ENCODE data around the gene GLI1. TPM values are rescaled to one million over a fixed set of nuclear protein-coding genes. Genes with fewer than 3 reads are reported as not detected.

GLI1 gene
- total RNA-seq, 1 donor from 2014 or later, result 1.5 TPM

DNA sequence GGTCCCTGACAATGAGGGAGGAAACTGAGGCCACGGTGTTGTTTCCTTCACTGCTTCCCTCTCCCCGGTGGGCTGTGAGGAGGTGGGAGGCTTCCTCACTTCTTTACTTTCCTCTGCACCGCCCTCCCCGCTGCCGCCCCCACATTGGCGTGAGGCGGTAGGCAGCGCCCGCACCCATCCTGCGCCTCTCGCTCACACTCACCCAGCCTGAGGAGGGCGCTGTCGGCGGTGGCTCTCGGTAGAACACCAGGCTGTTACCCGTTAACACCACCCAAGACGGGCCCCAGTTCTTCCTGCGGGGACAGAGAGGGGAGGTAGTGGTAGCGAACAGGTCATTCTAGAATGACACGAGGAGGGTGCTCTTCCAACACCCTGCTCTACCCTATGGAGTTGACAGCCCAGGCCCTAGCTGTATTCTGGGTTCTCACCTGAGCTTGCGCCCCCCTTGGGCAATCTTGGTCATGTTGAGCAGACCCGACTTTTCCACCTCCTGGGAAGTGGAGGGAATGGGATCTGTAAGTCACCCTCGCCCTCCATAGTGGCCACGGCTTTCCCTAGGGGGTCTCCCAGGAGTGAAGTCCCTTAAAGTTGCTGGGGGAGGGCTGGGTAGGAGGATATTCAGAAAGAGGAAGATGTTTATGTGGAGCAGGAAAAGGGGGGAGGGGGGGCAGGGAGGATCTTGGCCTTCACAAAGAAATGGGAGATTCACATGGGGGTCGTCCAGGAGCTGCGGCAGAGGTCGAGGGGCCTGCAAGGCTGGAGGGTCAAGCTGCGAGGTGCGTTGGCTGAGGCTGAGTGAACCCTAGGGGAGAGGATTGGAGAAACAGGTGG lies 16.8 kb downstream of the GLI1 start:
- intact Hi-C loops (cut with micrococcal nuclease), result loop anchor here (1.0 to 5.0 kb wide), 6 partner anchors 14 to 844 kb away; partner anchors contain the start of genes BAZ2A, CTDSP2, OS9 and PIP4K2C
- no peaks in the 10 kb centered on the region for H3K9me3 Mint-ChIP-seq
- peak overlapping the region; percentile 97 for H3K27ac Mint-ChIP-seq
- no peaks in the 10 kb centered on the region for H3K27me3 Mint-ChIP-seq (ENCODE audit: insufficient read depth)
- peaks cover 47% of the 10 kb centered on the region for H3K36me3 Mint-ChIP-seq (ENCODE audit: low read depth)
- DNase-seq (ENCODE audit: low spot score), result peak; percentile 67
- peaks cover 54% of the 10 kb centered on the region for H3K4me1 Mint-ChIP-seq (ENCODE audit: low read depth)
- H3K4me3 Mint-ChIP-seq, result peak overlapping the region; percentile 93

GRCh38 chr12:57476993-57477709 lies 17.6 kb downstream of the GLI1 start:
- Mint-ChIP-seq H3K9me3 (no peaks in the 10 kb centered on the region), H3K4me1 (ENCODE audit: low read depth) (peaks cover 54% of the 10 kb centered on the region), H3K4me3 (peak overlapping the region; percentile 93), H3K27ac (peak overlapping the region; percentile 97), H3K36me3 (ENCODE audit: low read depth) (peaks cover 44% of the 10 kb centered on the region), H3K27me3 (ENCODE audit: insufficient read depth) (no peaks in the 10 kb centered on the region)
- DNase-seq (ENCODE audit: low spot score), result no peak
- intact Hi-C loops (cut with micrococcal nuclease), result loop anchor here (1.0 to 5.0 kb wide), 6 partner anchors 15 to 845 kb away; partner anchors contain the start of genes BAZ2A, CTDSP2, OS9 and PIP4K2C

DNA sequence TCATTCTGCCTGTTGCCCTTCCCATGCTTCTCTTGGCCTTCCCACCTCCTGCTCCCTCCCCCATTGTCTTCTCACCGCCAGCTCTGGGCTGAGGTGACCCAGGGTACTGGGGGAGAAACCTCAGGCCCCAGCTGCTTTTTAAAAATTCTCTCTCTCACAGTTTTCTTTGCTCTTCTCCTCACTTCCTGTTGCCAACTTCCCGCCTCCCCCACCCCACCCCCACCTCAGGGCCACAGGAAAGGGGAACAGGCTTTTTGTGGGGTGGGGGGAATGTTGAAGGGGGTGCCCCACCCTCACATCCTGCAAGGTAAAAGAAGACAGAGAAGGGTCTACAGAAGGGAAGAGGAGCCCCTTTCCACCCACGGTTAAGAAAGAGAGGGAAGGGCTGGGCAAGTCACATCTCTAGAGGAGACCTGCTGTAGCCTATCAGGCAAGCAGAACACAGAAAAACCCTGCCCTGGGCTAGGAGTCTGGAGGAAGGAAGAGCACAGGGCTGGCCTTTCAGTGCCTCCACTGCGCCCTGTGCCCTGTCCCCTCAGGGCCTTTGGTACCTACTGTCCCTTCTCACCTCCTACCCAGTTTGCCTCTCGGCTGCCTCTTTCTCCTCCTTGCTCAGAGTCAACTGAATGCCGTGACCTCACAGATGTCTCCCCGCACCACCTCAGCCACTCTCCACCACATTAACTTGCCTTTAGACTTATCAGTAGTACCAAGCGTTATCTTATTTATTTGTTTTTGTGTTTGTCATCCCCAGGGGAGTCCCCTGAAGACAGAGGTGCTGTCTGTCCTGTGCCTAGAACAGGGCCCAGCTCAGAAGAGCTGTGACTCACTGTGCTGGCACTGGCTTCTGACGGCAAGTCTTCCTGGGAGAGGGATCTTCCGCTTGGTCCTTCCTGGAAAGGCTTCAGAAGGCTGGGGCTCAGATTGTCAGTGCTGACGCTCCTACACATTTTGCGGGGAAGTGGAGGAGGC lies 18.4 kb downstream of the GLI1 start:
- Mint-ChIP-seq H3K27me3 (ENCODE audit: insufficient read depth) (no peaks in the 10 kb centered on the region), H3K9me3 (no peaks in the 10 kb centered on the region), H3K4me1 (ENCODE audit: low read depth) (peaks cover 54% of the 10 kb centered on the region), H3K36me3 (ENCODE audit: low read depth) (peaks cover 36% of the 10 kb centered on the region), H3K27ac (peak overlapping the region; percentile 97), H3K4me3 (peak overlapping the region; percentile 93)
- intact Hi-C loops (cut with micrococcal nuclease), result loop anchor here (1.0 to 5.0 kb wide), 7 partner anchors 9 to 846 kb away; partner anchors contain the start of genes BAZ2A, CTDSP2, NEMP1 and OS9
- DNase-seq (ENCODE audit: low spot score), result peak; percentile 46

GRCh38 chr12:57479043-57479375 lies 19.4 kb downstream of the GLI1 start:
- Mint-ChIP-seq H3K4me1 (ENCODE audit: low read depth) (peaks cover 46% of the 10 kb centered on the region), H3K9me3 (no peaks in the 10 kb centered on the region), H3K27ac (peak overlapping the region; percentile 97), H3K36me3 (ENCODE audit: low read depth) (peaks cover 30% of the 10 kb centered on the region), H3K4me3 (peak overlapping the region; percentile 93), H3K27me3 (ENCODE audit: insufficient read depth) (no peaks in the 10 kb centered on the region)
- DNase-seq (ENCODE audit: low spot score), result no peak
- intact Hi-C loops (cut with micrococcal nuclease), result loop anchor here (1.0 to 5.0 kb wide), 7 partner anchors 41 to 847 kb away; partner anchors contain the start of genes BAZ2A, CTDSP2, DDIT3 and NEMP1

DNA sequence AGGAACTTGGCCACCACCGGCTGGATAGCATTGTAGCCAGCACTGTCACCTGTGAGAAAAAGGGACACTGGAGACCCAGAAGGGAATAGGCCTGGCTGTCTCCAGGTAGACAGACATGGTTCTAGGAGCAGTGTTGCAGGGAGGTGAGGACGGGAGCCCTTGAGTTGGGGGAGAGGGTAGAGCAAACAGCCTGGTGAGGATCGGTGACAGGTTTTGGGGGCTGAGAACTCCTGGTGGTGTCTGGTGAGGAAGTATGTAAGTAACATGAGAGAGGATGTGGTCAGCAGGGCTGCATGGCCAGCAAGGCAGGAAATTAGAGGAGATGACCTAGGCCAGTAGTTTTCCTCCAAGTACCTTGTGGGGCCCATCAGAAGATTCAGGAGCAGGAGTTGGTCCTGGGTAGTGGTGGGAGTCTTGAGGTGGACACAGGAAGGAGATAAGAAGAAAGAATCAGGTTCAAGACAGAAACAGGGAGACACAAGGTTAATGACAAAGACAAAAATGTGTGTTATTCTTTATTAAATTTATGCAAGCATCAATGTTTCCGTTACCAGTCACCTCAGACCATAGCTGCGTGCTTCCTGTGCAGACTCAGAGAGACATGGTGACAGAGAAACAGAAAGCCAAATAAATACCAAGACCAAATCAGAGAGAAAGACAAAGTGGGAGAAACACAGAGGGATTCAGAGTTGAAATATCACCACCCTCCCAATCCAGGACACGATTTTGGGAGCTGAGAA lies 20.0 kb downstream of the GLI1 start, which contains the start of gene ARHGAP9:
Gene ARHGAP9, minus strand, starts transcription at position 491 of the 740 bp plus-strand sequence. Its CDS starts 460 bp downstream, at position 31.
- H3K27me3 Mint-ChIP-seq (ENCODE audit: insufficient read depth), result no peaks in the 10 kb centered on the region
- peak within 1 kb of the TSS; percentile 93 for H3K4me3 Mint-ChIP-seq
- peaks cover 41% of the 10 kb centered on the region for H3K4me1 Mint-ChIP-seq (ENCODE audit: low read depth)
- H3K9me3 Mint-ChIP-seq, result no peaks in the 10 kb centered on the region
- peaks cover 25% of the 10 kb centered on the region for H3K36me3 Mint-ChIP-seq (ENCODE audit: low read depth)
- intact Hi-C loops (cut with micrococcal nuclease), result loop anchor here (1.0 to 5.0 kb wide), 7 partner anchors 41 to 847 kb away; partner anchors contain the start of genes BAZ2A, CTDSP2, DDIT3 and NEMP1
- peak; percentile 50 for DNase-seq (ENCODE audit: low spot score)
- H3K27ac Mint-ChIP-seq, result peak within 1 kb of the TSS; percentile 97

- H3K4me3 Mint-ChIP-seq, result no peak overlapping the region
- H3K27ac Mint-ChIP-seq, result peak overlapping the region; percentile 32
- no peaks in the 10 kb centered on the region for H3K27me3 Mint-ChIP-seq (ENCODE audit: insufficient read depth)
- no peaks in the 10 kb centered on the region for H3K9me3 Mint-ChIP-seq
- peaks cover 14% of the 10 kb centered on the region for H3K36me3 Mint-ChIP-seq (ENCODE audit: low read depth)
- DNase-seq (ENCODE audit: low spot score), result no peak
- H3K4me1 Mint-ChIP-seq (ENCODE audit: low read depth), result peaks cover 37% of the 10 kb centered on the region
- intact Hi-C loops (cut with micrococcal nuclease), result no loop called here
These were observed 22.1 kb downstream of the GLI1 start for GRCh38 chr12:57481671-57482070.

DNA sequence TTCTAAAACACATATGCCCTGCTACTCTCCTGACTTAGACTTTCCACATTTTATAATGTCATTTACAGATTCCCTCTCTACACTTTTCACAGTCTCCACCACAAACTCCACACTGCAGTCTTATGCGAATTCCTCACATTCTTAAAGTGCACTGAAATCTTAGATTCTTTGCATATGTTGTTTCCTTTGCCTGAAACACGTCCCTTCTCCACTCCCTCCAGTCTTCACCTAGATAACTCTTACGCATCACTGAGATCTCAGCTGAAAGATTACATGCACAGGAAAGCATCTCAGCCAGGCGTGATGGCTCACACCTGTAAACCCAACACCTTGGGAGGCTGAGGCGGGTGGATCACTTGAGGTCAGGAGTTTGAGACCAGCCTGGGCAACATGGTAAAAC lies 23.9 kb downstream of the GLI1 start:
- Mint-ChIP-seq H3K27ac (peak overlapping the region; percentile 3), H3K9me3 (no peaks in the 10 kb centered on the region), H3K36me3 (ENCODE audit: low read depth) (peaks cover 13% of the 10 kb centered on the region), H3K27me3 (ENCODE audit: insufficient read depth) (no peaks in the 10 kb centered on the region), H3K4me3 (no peak overlapping the region), H3K4me1 (ENCODE audit: low read depth) (peaks cover 37% of the 10 kb centered on the region)
- intact Hi-C loops (cut with micrococcal nuclease), result no loop called here
- DNase-seq (ENCODE audit: low spot score), result no peak

- Mint-ChIP-seq H3K4me1 (ENCODE audit: low read depth) (peaks cover 32% of the 10 kb centered on the region), H3K4me3 (no peak overlapping the region), H3K27ac (no peak overlapping the region), H3K27me3 (ENCODE audit: insufficient read depth) (no peaks in the 10 kb centered on the region), H3K36me3 (ENCODE audit: low read depth) (peaks cover 22% of the 10 kb centered on the region), H3K9me3 (no peaks in the 10 kb centered on the region)
- intact Hi-C loops (cut with micrococcal nuclease), result no loop called here
- DNase-seq (ENCODE audit: low spot score), result no peak
These were observed 26.1 kb downstream of the GLI1 start for GRCh38 chr12:57485695-57486094.

- no peak for DNase-seq (ENCODE audit: low spot score)
- H3K27ac Mint-ChIP-seq, result no peak overlapping the region
- H3K4me3 Mint-ChIP-seq, result peak overlapping the region; percentile 97
- H3K27me3 Mint-ChIP-seq (ENCODE audit: insufficient read depth), result no peaks in the 10 kb centered on the region
- intact Hi-C loops (cut with micrococcal nuclease), result loop anchor here (1.0 kb wide), 3 partner anchors 9 to 60 kb away; partner anchors contain the start of genes DCTN2 and GLI1
- H3K4me1 Mint-ChIP-seq (ENCODE audit: low read depth), result peaks cover 33% of the 10 kb centered on the region
- H3K9me3 Mint-ChIP-seq, result no peaks in the 10 kb centered on the region
- H3K36me3 Mint-ChIP-seq (ENCODE audit: low read depth), result peaks cover 31% of the 10 kb centered on the region
These were observed 27.5 kb downstream of the GLI1 start for GRCh38 chr12:57487055-57487596.

GRCh38 chr12:57487597-57488401 lies 28.2 kb downstream of the GLI1 start, which contains the start of gene MARS1:
MARS1 (plus strand) TSS chr12:57488068; CDS start chr12:57488091, 23 bp downstream.
- intact Hi-C loops (cut with micrococcal nuclease), result loop anchor here (1.0 to 2.0 kb wide), 5 partner anchors 9 to 60 kb away; partner anchors contain the start of genes DCTN2, DDIT3, GLI1 and R3HDM2
- Mint-ChIP-seq H3K27me3 (ENCODE audit: insufficient read depth) (no peaks in the 10 kb centered on the region), H3K4me1 (ENCODE audit: low read depth) (peaks cover 33% of the 10 kb centered on the region), H3K27ac (peak within 1 kb of the TSS; percentile 96), H3K9me3 (no peaks in the 10 kb centered on the region), H3K4me3 (peak within 1 kb of the TSS; percentile 97), H3K36me3 (ENCODE audit: low read depth) (peaks cover 36% of the 10 kb centered on the region)
- DNase-seq (ENCODE audit: low spot score), result peak; percentile 91
